ENCODE measurements around the gene RECQL5. TPM values are rescaled to one million over a fixed set of nuclear protein-coding genes. Genes with fewer than 3 reads are reported as not detected.

The RECQL5 gene
- total and polyA plus RNA-seq, 2 of the 8 experiments (the other 6 are each of a cell fraction or from before 2014, with no cell fraction given), result 15.1 to 41.1 TPM

DNA sequence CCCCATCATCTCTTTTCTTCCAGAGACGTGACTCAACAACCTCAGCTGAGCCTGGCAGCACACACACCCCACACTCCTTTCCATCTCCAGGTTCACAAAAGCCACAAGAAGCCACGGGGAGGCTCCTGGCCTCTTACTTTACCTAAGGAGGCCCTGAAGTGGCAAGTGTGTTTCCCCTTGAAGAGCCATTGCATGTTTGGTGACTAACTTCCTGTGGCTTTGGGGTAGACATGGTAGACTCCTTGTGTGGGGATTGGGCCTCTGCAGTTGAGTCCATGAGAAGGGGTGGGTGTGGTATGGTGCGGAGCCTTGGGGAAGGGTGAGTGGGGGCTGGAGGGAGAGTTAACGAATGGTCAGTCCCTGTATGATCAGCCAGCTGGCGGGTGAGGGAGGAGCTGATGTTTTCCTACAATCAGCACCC is 24.4 kb upstream of the RECQL5 start (continued):
- no peak for TF ChIP-seq SIN3A (conservative IDR thresholded peaks at IDR 0.05 in 1 of 2, IDR thresholded peaks at IDR 0.05 in 1 of 2; ENCODE audit: low read depth in 1 of 2, low read length in 2 of 2)
- no peak for TF ChIP-seq CEBPB (IDR thresholded peaks at IDR 0.05; ENCODE audit: low read depth, low read length)
- no peak for TF ChIP-seq EGR1 (IDR thresholded peaks at IDR 0.05; ENCODE audit: borderline replicate concordance, low read depth, low read length)

Measured in H1 (cell line).